ENCODE results near the gene TEKT2. TPM values are rescaled to one million over a fixed set of nuclear protein-coding genes. Genes with fewer than 3 reads are reported as not detected.
A peak's percentile ranks its signal among the peaks of the same experiment; 100 is the strongest.

Gene TEKT2
- total RNA-seq, 2 experiments from 2014 or later, result not detected

DNA sequence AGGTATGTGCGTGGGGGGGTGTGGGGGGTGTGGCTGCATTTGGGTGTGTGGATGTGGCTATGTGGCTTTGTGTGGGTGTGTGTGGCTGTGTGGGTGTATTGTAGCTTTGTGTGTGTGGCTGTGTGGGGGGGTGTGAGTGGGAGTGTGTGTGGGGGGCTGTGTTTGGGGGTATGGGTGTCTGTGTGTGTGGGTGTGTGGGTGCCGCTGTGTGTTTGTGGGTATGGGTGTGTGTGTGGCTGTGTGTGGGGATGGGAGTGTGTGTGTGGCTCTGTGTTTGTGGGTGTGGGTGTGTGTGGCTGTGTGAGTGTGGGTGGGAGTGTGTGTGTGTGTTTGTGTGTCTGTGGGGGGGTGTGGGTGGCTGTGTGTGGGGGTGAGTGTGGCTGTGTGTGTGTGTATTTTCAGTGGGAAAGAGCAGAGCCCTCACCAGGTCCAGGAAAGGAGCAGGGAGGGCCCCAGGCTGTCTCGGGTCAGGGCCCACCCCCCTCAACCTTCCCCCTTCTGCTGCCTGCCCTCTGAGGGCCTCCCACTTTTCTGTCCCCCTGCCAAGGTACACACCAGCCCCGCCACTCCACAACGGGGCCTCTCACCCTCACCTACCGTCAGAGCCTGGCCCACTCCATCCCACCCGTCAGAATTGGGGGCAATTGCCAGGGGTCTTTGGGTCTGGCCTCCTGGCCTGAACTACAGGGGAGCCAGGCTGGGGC, 43.1 kb downstream of the TEKT2 start:
- Mint-ChIP-seq H3K27ac (no peak overlapping the region), H3K4me3 (no peak overlapping the region), H3K36me3 (ENCODE audit: low read depth) (no peaks in the 10 kb centered on the region), H3K27me3 (peaks cover 39% of the 10 kb centered on the region), H3K4me1 (peaks cover 18% of the 10 kb centered on the region), H3K9me3 (no peaks in the 10 kb centered on the region)
- ChIA-PET POLR2A (interaction anchor here (1.3 kb wide), 1 partner anchor 22 kb away, joined by 3 read pairs; no protein-coding TSS in a partner anchor), CTCF (no interaction called here)
- no peak for DNase-seq

DNA sequence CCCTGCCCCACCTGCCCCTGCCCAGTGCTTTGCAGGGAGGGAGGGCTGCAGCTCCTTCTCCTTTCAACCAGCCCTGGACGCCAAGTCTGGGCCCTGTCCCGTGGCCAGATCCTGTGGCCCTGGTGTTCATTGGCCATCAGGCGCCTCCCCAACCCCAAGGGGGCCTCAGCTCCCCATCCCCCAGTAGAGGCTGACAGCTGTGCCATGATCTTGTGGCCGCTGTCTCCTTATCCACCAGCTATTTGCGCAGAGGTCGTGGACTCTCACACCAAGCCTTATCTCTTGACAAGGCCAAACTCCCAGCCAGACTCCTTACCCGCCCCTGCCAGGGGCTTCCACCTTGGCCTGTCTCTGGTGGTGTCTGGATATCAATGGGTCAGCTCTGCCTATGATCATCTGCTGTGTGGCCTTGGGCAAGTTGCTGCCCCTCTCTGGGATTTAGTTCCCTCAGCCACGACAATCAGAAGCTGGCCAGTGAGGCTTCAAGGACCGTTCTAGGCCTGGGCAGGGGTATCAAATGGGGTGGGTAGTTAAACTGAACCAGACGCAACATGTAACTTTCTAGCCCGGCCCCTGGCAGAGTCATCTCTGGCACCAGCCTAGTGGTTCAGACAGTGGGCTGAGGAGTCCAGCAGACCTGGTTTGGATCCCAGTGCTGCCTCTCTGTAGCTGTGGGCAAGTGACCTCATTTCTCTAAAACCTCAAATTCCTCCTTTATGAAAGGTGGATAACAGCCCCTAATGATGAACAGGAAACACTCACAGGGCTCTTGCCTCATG, 44.4 kb downstream of the TEKT2 start:
- DNase-seq, result no peak
- H3K4me3 Mint-ChIP-seq, result no peak overlapping the region
- no peaks in the 10 kb centered on the region for H3K36me3 Mint-ChIP-seq (ENCODE audit: low read depth)
- no peak overlapping the region for H3K27ac Mint-ChIP-seq
- H3K4me1 Mint-ChIP-seq, result peaks cover 15% of the 10 kb centered on the region
- H3K9me3 Mint-ChIP-seq, result no peaks in the 10 kb centered on the region
- ChIA-PET CTCF (interaction anchor here (0.9 to 1.7 kb wide), 3 partner anchors 11 to 245 kb away, joined by 3 to 5 read pairs (median 3); partner anchors contain the start of gene AGO1), POLR2A (interaction anchor here (1.2 to 1.6 kb wide), 4 partner anchors 9 to 95 kb away, joined by 3 to 4 read pairs (median 3); no protein-coding TSS in a partner anchor)
- H3K27me3 Mint-ChIP-seq, result peaks cover 26% of the 10 kb centered on the region

DNA sequence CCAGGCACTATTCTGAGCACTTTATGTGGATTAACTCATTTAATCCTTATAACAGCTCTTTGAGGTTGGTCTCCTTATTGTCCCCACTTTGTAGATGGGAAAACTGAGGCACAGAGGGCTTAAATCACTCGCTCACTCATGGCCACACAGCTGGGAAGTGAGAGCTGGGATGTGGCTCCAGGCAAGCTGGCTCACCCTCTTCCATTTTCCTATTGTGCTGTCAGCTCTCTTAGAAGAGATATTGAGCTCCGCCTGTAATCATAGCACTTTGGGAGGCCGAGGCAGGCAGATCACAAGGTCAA, 45.0 kb downstream of the TEKT2 start:
- Mint-ChIP-seq H3K4me3 (no peak overlapping the region), H3K27me3 (peaks cover 20% of the 10 kb centered on the region), H3K9me3 (no peaks in the 10 kb centered on the region), H3K27ac (no peak overlapping the region), H3K36me3 (ENCODE audit: low read depth) (no peaks in the 10 kb centered on the region), H3K4me1 (peaks cover 12% of the 10 kb centered on the region)
- no peak for DNase-seq
- ChIA-PET POLR2A (interaction anchor here (1.2 to 1.6 kb wide), 3 partner anchors 9 to 94 kb away, joined by 3 to 4 read pairs (median 3); no protein-coding TSS in a partner anchor), CTCF (interaction anchor here (0.5 to 1.7 kb wide), 4 partner anchors 11 to 246 kb away, joined by 3 to 5 read pairs (median 3); partner anchors contain the start of gene AGO1)

DNA sequence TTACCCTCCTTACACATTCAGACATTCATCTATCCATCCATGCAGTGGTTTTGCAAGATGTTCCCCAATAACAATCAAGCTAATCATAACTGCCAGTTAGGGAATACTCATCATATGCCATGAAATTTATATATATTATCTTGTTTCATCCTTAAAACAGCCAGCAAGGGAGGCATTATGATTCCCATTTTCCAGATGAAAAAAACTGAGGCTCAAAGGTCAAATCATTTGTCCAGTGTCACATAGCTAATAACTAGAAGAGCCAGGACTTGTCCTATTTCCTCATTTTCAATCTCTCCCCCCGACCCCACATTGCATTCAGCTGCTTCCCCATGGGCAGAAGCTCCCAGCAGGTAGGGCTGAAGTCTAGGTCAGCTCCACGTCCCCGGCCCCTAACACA, 48.1 kb downstream of the TEKT2 start:
- H3K4me1 Mint-ChIP-seq, result peaks cover 8% of the 10 kb centered on the region
- no peak overlapping the region for H3K27ac Mint-ChIP-seq
- DNase-seq, result no peak
- H3K36me3 Mint-ChIP-seq (ENCODE audit: low read depth), result peaks cover 7% of the 10 kb centered on the region
- ChIA-PET CTCF (interaction anchor here (0.5 to 4.1 kb wide), 4 partner anchors 12 to 168 kb away, joined by 3 to 22 read pairs (median 4); partner anchors contain the start of gene TRAPPC3), POLR2A (interaction anchor here (0.6 kb wide), 1 partner anchor 13 kb away, joined by 3 read pairs; no protein-coding TSS in a partner anchor)
- H3K9me3 Mint-ChIP-seq, result no peaks in the 10 kb centered on the region
- no peaks in the 10 kb centered on the region for H3K27me3 Mint-ChIP-seq
- no peak overlapping the region for H3K4me3 Mint-ChIP-seq

DNA sequence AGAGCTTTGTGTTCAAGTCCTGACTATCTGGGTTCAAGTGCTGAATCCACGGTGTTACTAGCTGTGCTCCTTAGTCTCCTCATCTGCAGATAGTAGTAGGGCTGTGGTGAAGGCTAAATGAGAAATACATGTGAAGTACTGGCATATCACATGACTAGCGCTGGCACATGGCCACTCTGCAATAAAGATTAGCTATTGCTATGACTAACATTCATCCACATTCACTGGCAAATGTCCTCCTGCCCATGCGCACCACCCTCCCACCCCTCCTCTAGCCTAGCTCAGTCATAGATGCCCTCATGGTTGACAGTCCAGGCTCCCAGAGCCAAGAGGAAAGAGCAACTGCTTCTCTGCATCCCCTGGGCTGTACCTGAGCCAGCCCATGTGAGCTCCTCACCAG, 49.6 kb downstream of the TEKT2 start:
- H3K36me3 Mint-ChIP-seq (ENCODE audit: low read depth), result peaks cover 19% of the 10 kb centered on the region
- H3K4me3 Mint-ChIP-seq, result no peak overlapping the region
- DNase-seq, result no peak
- H3K4me1 Mint-ChIP-seq, result peaks cover 8% of the 10 kb centered on the region
- H3K27ac Mint-ChIP-seq, result no peak overlapping the region
- H3K9me3 Mint-ChIP-seq, result no peaks in the 10 kb centered on the region
- ChIA-PET POLR2A (no interaction called here), CTCF (interaction anchor here (0.7 to 4.1 kb wide), 6 partner anchors 9 to 152 kb away, joined by 4 to 51 read pairs (median 9); partner anchors contain the start of gene TRAPPC3)
- H3K27me3 Mint-ChIP-seq, result no peaks in the 10 kb centered on the region

DNA sequence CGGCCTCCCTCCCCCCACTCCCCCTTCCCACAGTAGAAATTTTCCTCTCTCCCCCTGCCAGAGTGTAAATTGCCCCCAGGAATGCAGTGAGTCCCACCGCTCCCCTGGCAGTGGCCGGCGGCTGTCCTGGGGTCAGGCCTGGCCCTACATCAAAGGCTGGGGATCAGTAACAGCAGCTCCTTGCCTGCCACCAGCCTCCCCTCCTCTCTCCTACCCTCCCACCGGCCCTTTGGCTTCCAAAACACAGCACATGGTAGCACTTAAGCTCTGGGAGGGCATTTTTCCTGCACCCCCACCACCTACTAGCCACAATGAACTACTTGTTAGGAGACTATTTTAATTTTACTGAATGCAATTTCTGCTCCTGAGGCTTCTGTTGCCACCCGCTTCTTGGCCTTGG, 50.1 kb downstream of the TEKT2 start:
- CTCF ChIA-PET, result interaction anchor here (0.6 to 4.1 kb wide), 12 partner anchors 8 to 406 kb away, joined by 3 to 51 read pairs (median 8); partner anchors contain the start of gene TRAPPC3
- DNase-seq, result no peak
- Mint-ChIP-seq H3K36me3 (ENCODE audit: low read depth) (peaks cover 21% of the 10 kb centered on the region), H3K4me3 (no peak overlapping the region), H3K27me3 (no peaks in the 10 kb centered on the region), H3K9me3 (no peaks in the 10 kb centered on the region), H3K27ac (no peak overlapping the region), H3K4me1 (peaks cover 8% of the 10 kb centered on the region)
- POLR2A ChIA-PET, result interaction anchor here (1.3 kb wide), 1 partner anchor 15 kb away, joined by 6 read pairs; no protein-coding TSS in a partner anchor

DNA sequence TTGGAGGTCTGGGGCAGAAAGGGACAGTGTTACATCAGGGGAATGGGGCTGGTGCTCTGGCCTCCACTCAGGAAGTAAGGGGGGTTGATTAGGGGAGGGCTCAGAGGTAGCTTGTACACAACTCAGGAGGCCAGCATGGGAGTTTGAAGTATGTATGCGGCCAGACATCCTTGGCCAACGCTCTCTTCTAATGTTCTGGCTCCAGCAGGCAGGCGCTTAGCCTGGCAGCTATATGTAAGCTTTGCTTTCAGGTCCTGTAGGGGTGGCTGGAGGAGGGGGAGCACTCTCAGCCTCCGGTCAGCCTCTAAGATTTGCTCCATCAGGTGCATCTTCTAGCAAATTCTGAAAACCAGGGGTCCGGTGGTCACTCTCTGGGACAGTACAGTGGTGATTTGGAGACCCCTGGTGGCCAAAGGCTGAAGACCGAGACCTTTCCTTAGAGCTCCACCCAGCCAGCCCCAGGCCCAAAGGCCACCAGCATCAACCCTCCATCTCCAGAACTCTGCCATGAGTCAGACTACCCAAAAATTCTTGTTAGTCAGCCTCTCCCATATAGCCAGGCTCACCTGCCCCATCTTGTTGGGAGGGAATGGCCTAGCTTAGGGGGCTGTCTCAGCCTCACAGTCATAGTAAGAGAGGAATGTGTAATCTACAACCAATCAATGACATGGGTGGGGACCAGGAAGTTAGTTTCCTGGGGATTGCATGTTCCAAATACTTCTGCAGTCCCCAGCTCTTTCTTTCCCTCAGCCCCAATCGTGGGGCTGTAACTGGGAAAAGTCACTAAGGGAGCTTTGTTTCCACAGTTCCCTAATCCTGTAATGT, 50.8 kb downstream of the TEKT2 start:
- Mint-ChIP-seq H3K9me3 (no peaks in the 10 kb centered on the region), H3K4me1 (peaks cover 8% of the 10 kb centered on the region), H3K36me3 (ENCODE audit: low read depth) (peaks cover 26% of the 10 kb centered on the region), H3K27me3 (no peaks in the 10 kb centered on the region), H3K27ac (no peak overlapping the region), H3K4me3 (no peak overlapping the region)
- CTCF ChIA-PET, result interaction anchor here (0.5 to 4.1 kb wide), 25 partner anchors 7 to 407 kb away, joined by 3 to 51 read pairs (median 4); partner anchors contain the start of genes THRAP3 and TRAPPC3
- peak; percentile 41 for DNase-seq
- POLR2A ChIA-PET, result interaction anchor here (0.8 to 1.5 kb wide), 5 partner anchors 16 to 365 kb away, joined by 3 to 6 read pairs (median 3); partner anchors contain the start of gene CLSPN

DNA sequence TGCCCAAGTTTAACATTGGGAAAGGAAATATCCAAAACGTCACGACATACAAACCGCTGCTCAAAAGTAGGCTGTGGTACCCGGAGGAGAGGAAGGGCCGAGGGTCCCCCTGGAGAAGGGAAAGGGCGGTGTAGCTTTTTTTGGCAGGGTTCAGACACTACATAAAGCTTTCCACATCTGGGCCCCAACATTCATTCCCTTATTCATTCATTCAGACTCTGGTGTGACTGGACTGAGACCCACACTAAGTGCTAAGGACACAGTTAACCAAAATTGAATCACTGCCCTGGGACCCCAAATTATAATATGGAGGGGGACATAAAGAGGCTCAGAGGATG, 51.4 kb downstream of the TEKT2 start:
- Mint-ChIP-seq H3K9me3 (no peaks in the 10 kb centered on the region), H3K4me3 (no peak overlapping the region), H3K27me3 (no peaks in the 10 kb centered on the region), H3K4me1 (peaks cover 13% of the 10 kb centered on the region), H3K27ac (no peak overlapping the region), H3K36me3 (ENCODE audit: low read depth) (peaks cover 32% of the 10 kb centered on the region)
- POLR2A ChIA-PET, result interaction anchor here (0.8 to 1.5 kb wide), 5 partner anchors 16 to 366 kb away, joined by 3 to 6 read pairs (median 3); partner anchors contain the start of gene CLSPN
- DNase-seq, result no peak
- CTCF ChIA-PET, result interaction anchor here (0.5 to 4.1 kb wide), 23 partner anchors 10 to 324 kb away, joined by 3 to 51 read pairs (median 4); partner anchors contain the start of genes THRAP3 and TRAPPC3

DNA sequence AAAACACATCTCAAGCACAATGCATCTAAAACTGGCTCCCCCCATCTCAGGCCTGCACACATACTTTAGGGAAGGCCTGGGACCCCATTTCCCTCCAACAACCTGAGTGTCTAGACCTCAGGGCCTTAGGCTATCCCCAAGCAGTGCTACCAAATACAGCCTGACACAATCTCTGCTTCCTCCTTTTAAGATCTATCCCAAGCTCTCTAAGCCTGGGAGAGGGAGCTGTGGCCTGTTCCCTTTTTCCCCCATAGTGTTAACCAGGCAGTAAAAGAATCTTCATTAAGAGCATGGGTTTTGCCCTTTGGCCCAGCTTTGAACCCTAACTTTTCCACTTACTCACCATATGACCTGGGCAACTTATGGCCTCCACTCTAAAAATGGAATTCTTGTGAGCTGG, 51.9 kb downstream of the TEKT2 start:
- DNase-seq, result no peak
- Mint-ChIP-seq H3K4me3 (no peak overlapping the region), H3K27me3 (no peaks in the 10 kb centered on the region), H3K9me3 (no peaks in the 10 kb centered on the region), H3K36me3 (ENCODE audit: low read depth) (peaks cover 32% of the 10 kb centered on the region), H3K27ac (no peak overlapping the region), H3K4me1 (peaks cover 17% of the 10 kb centered on the region)
- ChIA-PET CTCF (interaction anchor here (0.6 to 4.1 kb wide), 12 partner anchors 9 to 168 kb away, joined by 3 to 51 read pairs (median 7); partner anchors contain the start of genes THRAP3 and TRAPPC3), POLR2A (interaction anchor here (1.4 to 1.5 kb wide), 2 partner anchors 25 to 40 kb away, joined by 3 to 5 read pairs; no protein-coding TSS in a partner anchor)

DNA sequence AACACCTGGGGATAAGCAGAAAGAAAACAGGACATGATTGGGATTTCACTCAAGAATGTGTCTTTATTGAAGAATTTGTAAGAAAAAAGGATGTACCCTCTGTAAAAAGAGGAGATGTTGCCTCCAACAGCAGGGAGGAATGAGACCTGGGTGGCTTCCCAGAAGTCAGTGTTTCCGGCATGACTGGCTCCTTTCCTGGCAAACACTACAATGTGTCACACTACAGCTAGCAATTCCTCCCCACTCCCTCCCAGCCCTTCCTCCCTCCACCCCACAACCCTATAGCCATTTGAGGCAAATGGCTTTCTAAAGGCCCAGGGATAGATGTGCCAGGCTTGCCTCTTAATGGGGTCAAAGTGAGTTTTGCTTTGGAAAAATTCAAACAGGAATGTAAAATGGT, 52.6 kb downstream of the TEKT2 start:
- ChIA-PET CTCF (interaction anchor here (0.6 kb wide), 1 partner anchor 10 kb away, joined by 3 read pairs; no protein-coding TSS in a partner anchor), POLR2A (no interaction called here)
- no peak overlapping the region for H3K4me3 Mint-ChIP-seq
- H3K9me3 Mint-ChIP-seq, result no peaks in the 10 kb centered on the region
- no peak for DNase-seq
- H3K27me3 Mint-ChIP-seq, result no peaks in the 10 kb centered on the region
- H3K27ac Mint-ChIP-seq, result no peak overlapping the region
- H3K4me1 Mint-ChIP-seq, result peaks cover 24% of the 10 kb centered on the region
- H3K36me3 Mint-ChIP-seq (ENCODE audit: low read depth), result peaks cover 32% of the 10 kb centered on the region

DNA sequence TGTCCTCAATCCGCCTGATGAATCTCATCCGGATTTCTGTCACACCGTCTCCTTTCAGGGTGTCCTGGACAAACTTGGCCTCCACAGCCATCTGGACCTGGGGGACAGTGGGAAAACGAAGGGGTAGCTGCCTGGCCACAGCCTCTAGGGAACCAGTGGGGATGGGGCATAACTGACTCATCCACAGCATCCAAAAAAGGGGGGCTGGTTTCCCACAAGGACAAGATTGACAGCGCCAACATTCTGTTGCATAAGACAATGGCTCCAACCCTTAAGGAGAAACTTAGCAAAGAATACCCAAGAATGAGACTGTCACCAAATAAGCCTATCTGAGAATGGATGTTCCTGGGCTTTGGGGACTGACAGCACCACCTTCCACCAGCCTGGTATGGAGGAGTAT, 53.3 kb downstream of the TEKT2 start:
- POLR2A ChIA-PET, result no interaction called here
- no peak overlapping the region for H3K27ac Mint-ChIP-seq
- peaks cover 35% of the 10 kb centered on the region for H3K36me3 Mint-ChIP-seq (ENCODE audit: low read depth)
- no peak for DNase-seq
- no peaks in the 10 kb centered on the region for H3K9me3 Mint-ChIP-seq
- CTCF ChIA-PET, result interaction anchor here (0.6 kb wide), 1 partner anchor 9 kb away, joined by 3 read pairs; no protein-coding TSS in a partner anchor
- no peak overlapping the region for H3K4me3 Mint-ChIP-seq
- H3K4me1 Mint-ChIP-seq, result peaks cover 30% of the 10 kb centered on the region
- H3K27me3 Mint-ChIP-seq, result no peaks in the 10 kb centered on the region

DNA sequence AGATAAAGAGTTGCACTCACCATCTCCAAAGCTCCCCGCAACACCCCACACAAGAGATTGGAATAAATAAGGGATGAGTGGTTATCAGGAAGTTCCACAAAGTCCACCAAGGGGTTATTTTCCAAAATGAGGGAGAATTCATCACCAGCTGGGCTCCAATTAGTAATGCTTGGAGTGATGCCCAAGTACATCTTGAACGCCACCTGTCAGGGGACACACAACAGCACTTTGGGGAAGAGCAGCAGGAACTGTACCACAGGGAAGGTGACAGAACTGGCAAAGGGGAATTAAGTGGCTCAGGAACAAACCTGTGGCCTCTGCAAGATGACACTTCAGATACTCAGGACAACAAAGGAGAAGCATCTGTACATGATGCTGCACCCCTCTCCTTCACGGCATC, 53.9 kb downstream of the TEKT2 start:
- ChIA-PET CTCF (no interaction called here), POLR2A (interaction anchor here (0.9 kb wide), 1 partner anchor 23 kb away, joined by 3 read pairs; no protein-coding TSS in a partner anchor)
- Mint-ChIP-seq H3K4me3 (no peak overlapping the region), H3K36me3 (ENCODE audit: low read depth) (peaks cover 37% of the 10 kb centered on the region), H3K27ac (no peak overlapping the region), H3K27me3 (no peaks in the 10 kb centered on the region), H3K4me1 (peaks cover 31% of the 10 kb centered on the region), H3K9me3 (no peaks in the 10 kb centered on the region)
- no peak for DNase-seq

Measured in activated CD4-positive, alpha-beta memory T cell treated with anti-CD3 and anti-CD28 coated beads, Interleukin-2, amount 10 ng/mL, durations not matched to agents 7 days and 5 days (primary cell).